HK-2 (cell line): ENCODE data around the gene B4GAT1.

Experiments used
- DNase-seq: peaks from one replicate; pipeline ENCODE4 v3.0.0-alpha.2; 2018; ENCODE audit not compliant: unreplicated experiment

The B4GAT1 gene

DNA sequence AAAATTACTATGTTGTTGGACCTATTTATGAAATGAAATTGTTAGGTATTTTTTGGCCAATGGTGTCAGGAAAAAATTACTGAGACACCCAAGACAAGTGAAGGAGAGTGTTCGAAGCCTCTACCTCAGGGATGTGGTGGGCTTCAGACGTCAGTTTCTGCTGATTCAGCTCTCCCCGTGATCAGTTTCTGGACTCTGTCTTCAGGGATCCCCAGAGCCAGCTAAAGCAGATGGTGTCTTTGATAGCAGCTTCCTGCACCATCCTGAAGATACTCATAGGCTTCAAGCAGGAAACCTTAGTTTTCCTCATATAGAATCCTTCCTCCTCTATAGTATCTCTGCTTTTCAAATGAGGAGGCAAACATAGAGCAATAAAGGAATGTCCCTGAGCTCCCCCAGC, 38.0 kb downstream of the B4GAT1 start:
- no peak for DNase-seq

DNA sequence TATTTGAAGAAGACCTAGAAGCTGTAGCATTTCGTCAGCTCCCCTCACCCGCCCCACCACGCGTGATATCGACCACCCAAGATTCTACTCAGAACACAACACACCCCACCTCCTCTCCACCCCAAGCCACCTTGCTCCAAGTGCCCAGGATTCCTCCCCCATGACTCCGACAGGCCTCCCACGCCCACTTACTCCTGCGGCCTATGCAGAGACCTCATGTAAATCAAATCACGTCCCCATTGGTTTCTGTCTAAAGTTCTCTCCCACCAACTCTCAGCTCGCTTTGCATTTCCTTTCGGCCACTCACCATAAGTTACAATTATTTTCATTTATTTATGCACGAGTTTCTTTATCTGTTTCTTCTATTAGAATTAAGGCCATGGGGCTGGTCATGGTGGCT, 44.8 kb downstream of the B4GAT1 start:
- DNase-seq = no peak

DNA sequence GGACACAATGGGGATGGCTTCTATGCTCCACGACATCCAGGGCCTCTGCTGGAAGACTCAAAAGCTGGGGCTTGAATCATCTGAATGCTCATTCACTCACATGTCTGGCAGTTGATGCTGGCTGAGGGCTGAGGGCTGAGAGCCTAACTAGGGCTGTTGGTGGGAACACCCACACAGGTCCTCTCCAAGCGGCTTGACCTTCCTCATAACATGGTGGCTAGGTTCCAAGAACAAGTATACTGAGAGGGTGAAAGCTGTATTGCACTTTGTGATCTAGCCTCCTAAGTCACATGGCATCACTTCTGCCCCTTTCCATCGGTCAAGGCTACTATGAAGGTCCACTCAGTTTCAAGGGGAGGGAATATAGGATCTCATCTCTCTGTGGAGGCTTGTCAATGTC, 48.2 kb downstream of the B4GAT1 start:
- DNase-seq = no peak

DNA sequence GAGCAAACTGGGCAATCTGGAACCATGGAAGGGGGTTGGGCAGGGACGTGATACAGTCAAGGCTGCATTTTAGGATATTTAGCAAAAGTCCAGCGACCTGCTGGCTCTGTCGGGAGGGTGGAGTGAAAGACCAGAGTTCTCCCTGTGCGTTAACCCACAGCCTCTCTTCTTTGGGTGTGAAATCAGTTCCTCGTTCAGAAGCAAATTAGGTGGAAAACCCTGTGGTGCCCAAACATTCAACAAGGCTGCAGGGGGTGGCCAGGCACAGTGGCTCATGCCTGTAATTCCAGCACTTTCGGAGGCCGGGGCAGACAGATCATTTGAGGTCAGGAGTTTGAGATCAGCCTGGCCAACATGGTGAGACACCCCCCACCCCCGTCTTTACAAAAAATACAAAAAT, 49.8 kb downstream of the B4GAT1 start:
- DNase-seq = no peak
